SU-DHL-6 (cell line): ENCODE results near the gene CEL.
A peak's percentile ranks its signal among the peaks of the same experiment; 100 is the strongest.
"Not testable (repeated sequence)": the region's sequence is repeated elsewhere in the genome, so short reads cannot be mapped to it uniquely, and the experiment has no call there.

ENCODE experiments used
- H2AFZ ChIP-seq: fragments of 200-600 bp; sonication (generic); 2 replicates; pipeline ENCODE4 v1.6.1; 2014; ENCODE audit warnings: low read depth, mild to moderate bottlenecking, moderate library complexity, mixed read lengths, antibody characterized with exemption, low read length; ENCODE audit not compliant: severe bottlenecking
- H3F3A ChIP-seq: fragments of 200-600 bp; shearing (Covaris generic); 2 replicates; pipeline ENCODE4 v1.6.0; 2016; ENCODE audit warnings: antibody characterized with exemption, mild to moderate bottlenecking; ENCODE audit not compliant: insufficient read depth
- H3K27ac ChIP-seq: fragments of 200-600 bp; sonication (generic); 2 replicates; pipeline ENCODE4 v1.5.1; 2016; ENCODE audit warnings: low read depth, mild to moderate bottlenecking, low read length, moderate library complexity, mixed read lengths
- H3K27me3 ChIP-seq: fragments of 200-600 bp; sonication (generic), shearing (Covaris generic); 2 replicates; pipeline ENCODE4 v1.6.0; 2014; ENCODE audit warnings: mild to moderate bottlenecking, low read length
- H3K36me3 ChIP-seq: fragments of 200-600 bp; sonication (generic); 2 replicates; pipeline ENCODE4 v1.6.1; 2014; ENCODE audit warnings: mild to moderate bottlenecking, low read length, mixed read lengths
- H3K4me2 ChIP-seq: fragments of 300-600, 200-600 bp; shearing (Covaris generic), sonication (generic); 2 replicates; pipeline ENCODE4 v1.6.0; 2014; ENCODE audit warnings: low read length, low read depth, mild to moderate bottlenecking; ENCODE audit not compliant: poor library complexity, severe bottlenecking
- H3K4me3 ChIP-seq: fragments of 200-600 bp; sonication (generic); 2 replicates; pipeline ENCODE4 v1.5.1; 2014; ENCODE audit warnings: antibody characterized with exemption, low read length, mild to moderate bottlenecking, mixed read lengths; ENCODE audit not compliant: insufficient read depth, poor library complexity, severe bottlenecking
- H3K79me2 ChIP-seq: fragments of 200-600 bp; sonication (generic); 2 replicates; pipeline ENCODE4 v1.6.1; 2014; ENCODE audit warnings: mild to moderate bottlenecking, low read length, moderate library complexity; ENCODE audit not compliant: insufficient read depth
- H3K9ac ChIP-seq: fragments of 200-600 bp; sonication (generic); 2 replicates; pipeline ENCODE4 v1.7.0; 2014; ENCODE audit warnings: mild to moderate bottlenecking, low read length
- H3K9me2 ChIP-seq: fragments of 200-600 bp; sonication (generic); replicated peaks from 2 replicates; pipeline ENCODE4 v1.6.1; 2014; ENCODE audit warnings: low read length; ENCODE audit not compliant: insufficient read depth
- H3K9me3 ChIP-seq: fragments of 200-600 bp; sonication (generic); 2 replicates; pipeline ENCODE4 v1.6.1; 2014; ENCODE audit warnings: low read length, mixed read lengths; ENCODE audit not compliant: insufficient read depth
- H4K20me1 ChIP-seq: fragments of 200-600 bp; sonication (generic); 2 replicates; pipeline ENCODE4 v1.6.1; 2014; ENCODE audit warnings: low read depth, mild to moderate bottlenecking, antibody characterized with exemption, low read length, moderate library complexity, mixed read lengths
- EZH2phosphoT487 ChIP-seq: fragments of 200-600 bp; sonication (generic), shearing (Covaris generic); conservative IDR thresholded peaks from 2 replicates; pipeline ENCODE4 v1.6.1; 2018; ENCODE audit warnings: mild to moderate bottlenecking, antibody characterized with exemption, low read length, moderate library complexity, mixed read lengths
- TF ChIP-seq, protein P1 (sequence below): fragments of 200-600 bp; sonication (generic); IDR thresholded peaks from one replicate; pipeline ENCODE4 v1.5.1; 2017; ENCODE audit warnings: antibody characterized with exemption, mild to moderate bottlenecking, low read length, moderate library complexity; ENCODE audit not compliant: insufficient read depth, poor library complexity, severe bottlenecking

The CEL gene

DNA sequence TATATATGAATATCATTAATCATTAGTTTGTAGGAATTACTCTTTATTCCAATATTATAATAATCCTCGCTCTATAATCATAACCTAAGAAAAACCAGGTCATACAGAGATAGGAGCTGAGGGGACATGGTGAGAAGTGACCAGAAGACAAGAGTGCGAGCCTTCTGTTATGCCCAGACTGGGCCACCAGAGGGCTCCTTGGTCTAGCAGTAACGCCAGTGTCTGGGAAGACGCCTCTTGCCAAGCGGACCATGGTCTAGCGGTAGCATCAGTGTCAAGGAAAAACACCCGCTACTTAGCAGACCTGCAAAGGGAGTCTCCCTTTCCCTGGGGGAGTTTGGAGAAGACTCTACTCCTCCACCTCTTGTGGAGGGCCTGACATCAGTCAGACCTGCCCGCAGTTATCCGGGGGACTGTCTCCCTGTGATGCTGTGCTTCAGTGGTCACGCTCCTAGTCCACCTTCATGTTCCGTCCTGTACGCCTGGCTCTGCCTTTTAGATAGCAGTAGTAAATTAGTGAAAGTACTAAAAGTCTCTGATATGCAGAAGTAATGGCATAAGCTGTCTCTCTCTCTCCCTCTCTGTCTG, 20.8 kb upstream of the CEL start:
- H3K79me2 ChIP-seq, result peaks cover 49% of the 10 kb centered on the region
- not testable (repeated sequence) for H2AFZ ChIP-seq, H3K36me3 ChIP-seq

DNA sequence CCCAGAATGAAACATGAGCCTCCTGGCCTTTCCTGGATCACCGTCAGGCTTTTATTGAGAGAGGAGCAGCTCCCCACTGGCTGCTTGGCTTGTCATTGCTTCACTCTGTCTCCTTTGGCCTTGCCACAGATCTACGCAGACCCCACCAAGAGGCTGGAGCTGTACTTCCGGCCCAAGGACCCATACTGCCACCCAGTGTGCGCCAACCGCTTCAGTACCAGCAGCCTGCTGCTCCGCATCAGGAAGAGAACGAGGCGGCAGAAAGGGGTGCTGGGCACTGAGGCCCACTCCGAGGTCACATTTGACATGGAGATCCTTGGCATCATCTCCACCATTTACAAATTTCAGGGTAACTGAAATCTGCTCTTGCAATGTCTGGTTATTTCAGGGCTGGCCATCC, 19.8 kb upstream of the CEL start:
- Histone ChIP-seq H3K27ac (no peak overlapping the region), H3K4me2 (no peak overlapping the region), H3K36me3 (0 out of 2 replicates have a peak, but pooled peaks cover 3% of the 10 kb centered on the region), H2AFZ (no peak overlapping the region), H4K20me1 (peaks cover 4% of the 10 kb centered on the region; the same call in 1 of the 2 replicates), H3K27me3 (no peaks in the 10 kb centered on the region), H3K9ac (no peak overlapping the region), H3K9me2 (no peaks in the 10 kb centered on the region), H3K9me3 (no peaks in the 10 kb centered on the region), H3F3A (no peaks in the 10 kb centered on the region), H3K4me3 (no peak overlapping the region), H3K79me2 (peaks cover 39% of the 10 kb centered on the region; the same call in 1 of the 2 replicates)
- TF ChIP-seq EZH2phosphoT487, result no peak
- TF ChIP-seq, protein P1, sequence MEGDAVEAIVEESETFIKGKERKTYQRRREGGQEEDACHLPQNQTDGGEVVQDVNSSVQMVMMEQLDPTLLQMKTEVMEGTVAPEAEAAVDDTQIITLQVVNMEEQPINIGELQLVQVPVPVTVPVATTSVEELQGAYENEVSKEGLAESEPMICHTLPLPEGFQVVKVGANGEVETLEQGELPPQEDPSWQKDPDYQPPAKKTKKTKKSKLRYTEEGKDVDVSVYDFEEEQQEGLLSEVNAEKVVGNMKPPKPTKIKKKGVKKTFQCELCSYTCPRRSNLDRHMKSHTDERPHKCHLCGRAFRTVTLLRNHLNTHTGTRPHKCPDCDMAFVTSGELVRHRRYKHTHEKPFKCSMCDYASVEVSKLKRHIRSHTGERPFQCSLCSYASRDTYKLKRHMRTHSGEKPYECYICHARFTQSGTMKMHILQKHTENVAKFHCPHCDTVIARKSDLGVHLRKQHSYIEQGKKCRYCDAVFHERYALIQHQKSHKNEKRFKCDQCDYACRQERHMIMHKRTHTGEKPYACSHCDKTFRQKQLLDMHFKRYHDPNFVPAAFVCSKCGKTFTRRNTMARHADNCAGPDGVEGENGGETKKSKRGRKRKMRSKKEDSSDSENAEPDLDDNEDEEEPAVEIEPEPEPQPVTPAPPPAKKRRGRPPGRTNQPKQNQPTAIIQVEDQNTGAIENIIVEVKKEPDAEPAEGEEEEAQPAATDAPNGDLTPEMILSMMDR, result no peak

More for the DNA sequence above, 20.8 kb upstream of the CEL start:
- not testable (repeated sequence) for H3K4me3 ChIP-seq, H3F3A ChIP-seq, H3K9me2 ChIP-seq, H3K27me3 ChIP-seq, H3K27ac ChIP-seq, H3K4me2 ChIP-seq, H3K9ac ChIP-seq, H4K20me1 ChIP-seq, H3K9me3 ChIP-seq
- TF ChIP-seq, protein P1, result peak; percentile 22

DNA sequence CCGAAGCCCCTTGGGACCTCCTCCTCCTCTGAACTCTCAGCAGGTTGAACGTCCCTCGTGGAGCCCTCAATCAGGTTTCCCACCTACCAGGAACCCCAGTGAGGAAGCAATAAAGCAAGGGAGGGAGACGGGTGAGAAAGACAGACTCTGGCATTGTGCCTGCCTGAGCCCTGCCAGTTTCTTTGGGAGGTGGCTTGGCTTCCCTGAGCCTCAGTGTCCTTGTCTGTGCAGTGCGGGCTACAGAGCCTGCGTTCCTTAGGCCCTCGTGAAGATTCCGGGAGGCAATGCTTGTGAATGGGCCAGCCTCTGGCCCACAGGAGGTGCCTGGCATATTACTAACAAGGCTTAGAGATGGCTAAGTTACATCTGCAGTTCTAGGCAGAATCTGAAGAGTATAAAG, 19.1 kb upstream of the CEL start:
- H3K4me3 ChIP-seq, result no peak overlapping the region
- H3K9me2 ChIP-seq, result no peaks in the 10 kb centered on the region
- H3K9ac ChIP-seq, result no peak overlapping the region
- H3K27ac ChIP-seq, result no peak overlapping the region
- no peak overlapping the region for H3K4me2 ChIP-seq
- no peaks in the 10 kb centered on the region for H3F3A ChIP-seq
- H3K36me3 ChIP-seq, result 0 out of 2 replicates have a peak, but pooled peaks cover 3% of the 10 kb centered on the region
- H2AFZ ChIP-seq, result no peak overlapping the region
- no peak for TF ChIP-seq EZH2phosphoT487
- TF ChIP-seq, protein P1, result no peak
- no peaks in the 10 kb centered on the region for H3K9me3 ChIP-seq
- H3K27me3 ChIP-seq, result no peaks in the 10 kb centered on the region
- H3K79me2 ChIP-seq, result peaks cover 32% of the 10 kb centered on the region; the same call in 1 of the 2 replicates
- H4K20me1 ChIP-seq, result no peaks in the 10 kb centered on the region; the same call in 1 of the 2 replicates
